IPS DF 6.9 (cell line): ENCODE results near the gene FAHD2B.
"Not testable (repeated sequence)": the region's sequence is repeated elsewhere in the genome, so short reads cannot be mapped to it uniquely, and the experiment has no call there.

ENCODE experiments used
- DNase-seq: peaks from one replicate; pipeline ENCODE4 v3.0.0-alpha.2; 2013; ENCODE audit warnings: low read depth, low spot score
- H3K27ac ChIP-seq: one replicate; pipeline ENCODE4 v1.5.1; 2013; ENCODE audit warnings: low read length, control low read depth
- H3K27me3 ChIP-seq: 2 replicates; pipeline ENCODE4 v1.6.1; 2013; ENCODE audit warnings: mild to moderate bottlenecking, low read length; ENCODE audit not compliant: control insufficient read depth, insufficient read depth
- H3K36me3 ChIP-seq: 2 replicates; pipeline ENCODE4 v1.6.1; 2013; ENCODE audit warnings: low read length; ENCODE audit not compliant: control insufficient read depth, insufficient read depth
- H3K4me1 ChIP-seq: 2 replicates; pipeline ENCODE4 v1.6.1; 2013; ENCODE audit warnings: low read length; ENCODE audit not compliant: control insufficient read depth, insufficient read depth
- H3K4me3 ChIP-seq: 2 replicates; pipeline ENCODE4 v1.5.1; 2013; ENCODE audit warnings: mild to moderate bottlenecking, low read length
- H3K9me3 ChIP-seq: 2 replicates; pipeline ENCODE4 v1.6.1; 2013; ENCODE audit warnings: low read length, inconsistent platforms; ENCODE audit not compliant: control insufficient read depth, insufficient read depth
- WGBS: extraction: QIAGEN DNeasy Blood & Tissue Kit; methylation state at CpG from one replicate; pipeline ENCODE4 v1.1.7; 2013; ENCODE audit warnings: mixed read lengths, missing lambda C conversion rate; ENCODE audit not compliant: insufficient read length, insufficient coverage; 5-methylcytosine and 5-hydroxymethylcytosine counted together

FAHD2B gene

GRCh38 chr2:97093983-97094771 is 505 bp downstream of the FAHD2B start:
- H3K4me3 ChIP-seq = peak overlapping the region; percentile 39; the same call in 1 of the 2 replicates
- WGBS = no CpG with 5 or more reads among the region's 33 CpGs
- H3K27me3 ChIP-seq, H3K4me1 ChIP-seq, H3K9me3 ChIP-seq, H3K36me3 ChIP-seq, DNase-seq, H3K27ac ChIP-seq: not testable (repeated sequence)

GRCh38 chr2:97092946-97093345 is 1.7 kb downstream of the FAHD2B start:
- H3K9me3 ChIP-seq, H3K27ac ChIP-seq, DNase-seq, H3K4me1 ChIP-seq, H3K4me3 ChIP-seq, H3K36me3 ChIP-seq, H3K27me3 ChIP-seq: not testable (repeated sequence)
- WGBS = no CpG with 5 or more reads among the region's 2 CpGs

- not testable (repeated sequence) for H3K9me3 ChIP-seq, H3K27me3 ChIP-seq, H3K4me1 ChIP-seq, H3K36me3 ChIP-seq, H3K4me3 ChIP-seq, H3K27ac ChIP-seq, DNase-seq
- no CpG with 5 or more reads among the region's 1 CpG for WGBS
These were observed 6.0 kb downstream of the FAHD2B start for GRCh38 chr2:97088706-97089105.

GRCh38 chr2:97085093-97085492 is 9.6 kb downstream of the FAHD2B start:
- WGBS = no CpG with 5 or more reads among the region's 7 CpGs

GRCh38 chr2:97083516-97083915 is 11.2 kb downstream of the FAHD2B start:
- not testable (repeated sequence) for H3K27ac ChIP-seq, H3K36me3 ChIP-seq, H3K9me3 ChIP-seq, H3K4me3 ChIP-seq, H3K4me1 ChIP-seq, DNase-seq, H3K27me3 ChIP-seq
- no CpG with 5 or more reads among the region's 7 CpGs for WGBS

More at GRCh38 chr2:97085093-97085492, 9.6 kb downstream of the FAHD2B start:
- H3K27me3 ChIP-seq, H3K9me3 ChIP-seq, H3K36me3 ChIP-seq, H3K27ac ChIP-seq, DNase-seq, H3K4me3 ChIP-seq, H3K4me1 ChIP-seq: not testable (repeated sequence)

GRCh38 chr2:97082206-97082605 is 12.5 kb downstream of the FAHD2B start:
- H3K4me1 ChIP-seq, H3K36me3 ChIP-seq, H3K4me3 ChIP-seq, DNase-seq, H3K9me3 ChIP-seq, H3K27ac ChIP-seq, H3K27me3 ChIP-seq: not testable (repeated sequence)
- no CpG with 5 or more reads among the region's 9 CpGs for WGBS

GRCh38 chr2:97080855-97081254 is 13.8 kb downstream of the FAHD2B start:
- not testable (repeated sequence) for H3K4me3 ChIP-seq, H3K27me3 ChIP-seq, H3K4me1 ChIP-seq, DNase-seq, H3K9me3 ChIP-seq, H3K36me3 ChIP-seq, H3K27ac ChIP-seq
- no CpG with 5 or more reads among the region's 10 CpGs for WGBS

- DNase-seq, H3K36me3 ChIP-seq, H3K4me1 ChIP-seq, H3K9me3 ChIP-seq, H3K4me3 ChIP-seq, H3K27ac ChIP-seq, H3K27me3 ChIP-seq: not testable (repeated sequence)
- no CpG with 5 or more reads among the region's 8 CpGs for WGBS
These were observed 17.5 kb downstream of the FAHD2B start for GRCh38 chr2:97077213-97077612.

GRCh38 chr2:97070915-97071314 is 23.8 kb downstream of the FAHD2B start:
- no CpG with 5 or more reads among the region's 3 CpGs for WGBS
- DNase-seq = not testable (repeated sequence)

GRCh38 chr2:97068722-97069121 is 26.0 kb downstream of the FAHD2B start:
- not testable (repeated sequence) for H3K27ac ChIP-seq, H3K36me3 ChIP-seq, H3K4me3 ChIP-seq, H3K9me3 ChIP-seq, DNase-seq, H3K4me1 ChIP-seq, H3K27me3 ChIP-seq
- WGBS = no CpG with 5 or more reads among the region's 5 CpGs

More at GRCh38 chr2:97070915-97071314, 23.8 kb downstream of the FAHD2B start:
- not testable (repeated sequence) for H3K27ac ChIP-seq, H3K36me3 ChIP-seq, H3K9me3 ChIP-seq, H3K4me3 ChIP-seq, H3K27me3 ChIP-seq, H3K4me1 ChIP-seq

GRCh38 chr2:97068074-97068473 is 26.6 kb downstream of the FAHD2B start:
- H3K27me3 ChIP-seq = no peaks in the 10 kb centered on the region
- no peaks in the 10 kb centered on the region; the same call in 1 of the 2 replicates for H3K4me1 ChIP-seq
- H3K27ac ChIP-seq = no peak overlapping the region
- H3K4me3 ChIP-seq = no peak overlapping the region
- WGBS = no CpG with 5 or more reads among the region's 1 CpG
- H3K9me3 ChIP-seq = no peaks in the 10 kb centered on the region
- no peak for DNase-seq
- no peaks in the 10 kb centered on the region for H3K36me3 ChIP-seq
